ENCODE data around the gene NAPB.

- TF ChIP-seq EZH2 (IDR thresholded peaks at IDR 0.05) = no peak
- TF ChIP-seq POLR2AphosphoS5 (IDR thresholded peaks at IDR 0.05; ENCODE audit: borderline replicate concordance, low read depth, low read length) = no peak
Measured at GRCh38 chr20:23361119-23361475, 60.2 kb downstream of the NAPB start.

Measured in SK-N-MC (cell line).